H1 (cell line): ENCODE results near the gene STK11.

Experiments used
- BACH1 ChIP-seq: IDR thresholded peaks from 2 replicates; pipeline ENCODE4 v1.6.1; 2012; ENCODE audit warnings: low read length, improper control_type of control experiment
- CEBPB ChIP-seq: IDR thresholded peaks from 2 replicates; pipeline ENCODE4 v1.6.1; 2012; ENCODE audit warnings: low read depth, low read length
- CHD2 ChIP-seq: IDR thresholded peaks from 2 replicates; pipeline ENCODE4 v1.6.1; 2012; ENCODE audit warnings: low read length, improper control_type of control experiment
- CREB1 ChIP-seq: IDR thresholded peaks from 2 replicates; pipeline ENCODE4 v1.6.1; 2012; ENCODE audit warnings: inconsistent platforms
- GTF2F1 ChIP-seq: IDR thresholded peaks from 2 replicates; pipeline ENCODE4 v1.6.1; 2012; ENCODE audit warnings: low read depth, low read length, improper control_type of control experiment, borderline replicate concordance
- POLR2A ChIP-seq, 2 experiments: IDR thresholded peaks; 1 replicate in 1 of 2; 2 replicates in 1 of 2; pipeline ENCODE4 v1.6.1; 2011; ENCODE audit warnings: low read depth in 2 of 2, low read length in 2 of 2, mild to moderate bottlenecking in 2 of 2; ENCODE audit errors: control extremely low read depth in 1 of 2
- SIRT6 ChIP-seq: IDR thresholded peaks from one replicate; pipeline ENCODE4 v1.7.1; 2012; ENCODE audit warnings: low read length, inconsistent platforms
- TF ChIP-seq, protein P1 (sequence below), 3 experiments: IDR thresholded peaks; 1 replicate in 2 of 3; 2 replicates in 1 of 3; pipeline versions ENCODE4 v1.5.1 to v1.6.1; 2011; ENCODE audit warnings: low read length in 3 of 3, mild to moderate bottlenecking in 3 of 3, inconsistent platforms in 2 of 3, low read depth in 1 of 3, moderate library complexity in 1 of 3; ENCODE audit not compliant: insufficient read depth in 1 of 3; ENCODE audit errors: control extremely low read depth in 1 of 3

DNA sequence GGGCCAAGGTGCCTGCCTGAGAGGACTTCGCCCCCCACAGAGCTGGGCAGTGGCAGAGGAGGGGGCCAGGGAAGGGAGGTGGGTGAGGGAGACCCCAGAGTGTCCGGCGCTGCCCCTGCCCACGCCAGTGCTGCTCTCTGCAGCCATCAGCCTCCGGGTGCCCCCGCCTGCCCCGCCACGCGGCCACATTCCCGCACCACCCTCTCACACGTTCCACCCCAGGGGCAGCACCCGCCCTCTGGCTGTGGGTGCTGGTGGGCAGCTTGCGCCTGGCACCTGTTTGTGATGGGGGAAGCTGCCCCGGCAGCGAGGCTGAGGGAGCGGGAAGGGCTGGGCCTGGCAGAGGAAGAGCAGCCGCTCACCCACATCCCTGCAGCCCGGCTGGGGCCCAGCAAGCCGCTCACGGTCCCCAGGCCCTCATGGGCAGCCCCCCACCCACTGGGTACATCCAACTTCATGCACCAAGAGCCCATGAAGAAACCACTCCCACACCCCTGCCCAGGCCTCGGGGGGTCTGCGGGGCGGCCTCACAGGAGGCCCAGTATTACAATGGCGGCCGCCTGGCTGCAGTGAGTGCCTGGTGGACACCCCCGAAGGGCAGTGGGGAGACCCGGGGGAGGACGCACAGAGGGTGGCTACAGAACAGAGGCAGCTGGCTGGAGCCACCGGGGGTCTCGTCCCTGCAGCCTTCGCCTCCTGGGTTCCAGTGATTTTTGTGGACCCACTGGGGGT lies 45.5 kb upstream of the STK11 start:
- TF ChIP-seq BACH1 = no peak
- TF ChIP-seq, protein P1, sequence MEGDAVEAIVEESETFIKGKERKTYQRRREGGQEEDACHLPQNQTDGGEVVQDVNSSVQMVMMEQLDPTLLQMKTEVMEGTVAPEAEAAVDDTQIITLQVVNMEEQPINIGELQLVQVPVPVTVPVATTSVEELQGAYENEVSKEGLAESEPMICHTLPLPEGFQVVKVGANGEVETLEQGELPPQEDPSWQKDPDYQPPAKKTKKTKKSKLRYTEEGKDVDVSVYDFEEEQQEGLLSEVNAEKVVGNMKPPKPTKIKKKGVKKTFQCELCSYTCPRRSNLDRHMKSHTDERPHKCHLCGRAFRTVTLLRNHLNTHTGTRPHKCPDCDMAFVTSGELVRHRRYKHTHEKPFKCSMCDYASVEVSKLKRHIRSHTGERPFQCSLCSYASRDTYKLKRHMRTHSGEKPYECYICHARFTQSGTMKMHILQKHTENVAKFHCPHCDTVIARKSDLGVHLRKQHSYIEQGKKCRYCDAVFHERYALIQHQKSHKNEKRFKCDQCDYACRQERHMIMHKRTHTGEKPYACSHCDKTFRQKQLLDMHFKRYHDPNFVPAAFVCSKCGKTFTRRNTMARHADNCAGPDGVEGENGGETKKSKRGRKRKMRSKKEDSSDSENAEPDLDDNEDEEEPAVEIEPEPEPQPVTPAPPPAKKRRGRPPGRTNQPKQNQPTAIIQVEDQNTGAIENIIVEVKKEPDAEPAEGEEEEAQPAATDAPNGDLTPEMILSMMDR (IDR thresholded peaks at IDR 0.05; ENCODE audit: control extremely low read depth in 1 of 3, insufficient read depth in 1 of 3, low read depth in 1 of 3, low read length in 3 of 3) = no peak
- TF ChIP-seq CREB1 = no peak
- no peak for TF ChIP-seq SIRT6
- TF ChIP-seq GTF2F1 = no peak
- no peak for TF ChIP-seq POLR2A (IDR thresholded peaks at IDR 0.05; ENCODE audit: control extremely low read depth in 1 of 2, low read depth in 2 of 2, low read length in 2 of 2)
- no peak for TF ChIP-seq CEBPB
- TF ChIP-seq CHD2 = no peak
